ENCODE data around the gene GPC6.
"Not testable (repeated sequence)": the region's sequence is repeated elsewhere in the genome, so short reads cannot be mapped to it uniquely, and the experiment has no call there.

Gene GPC6

GRCh38 chr13:93226623-93227279 lies at the start of gene GPC6:
GPC6 (plus strand) TSS chr13:93226807.
- DNase-seq (ENCODE audit: low read depth in 2 of 2), result peak; percentile 87 to 89

GRCh38 chr13:93180356-93180969 lies 46.1 kb upstream of the GPC6 start:
- peak; percentile 63 to 66 for DNase-seq (ENCODE audit: low read depth in 2 of 2)

- DNase-seq (ENCODE audit: low read depth in 2 of 2), result no peak
Measured at GRCh38 chr13:93182406-93182805, 44.2 kb upstream of the GPC6 start.

GRCh38 chr13:93183302-93183701 lies 43.3 kb upstream of the GPC6 start:
- DNase-seq (ENCODE audit: low read depth in 2 of 2), result no peak

GRCh38 chr13:93190006-93190405 lies 36.6 kb upstream of the GPC6 start:
- DNase-seq (ENCODE audit: low read depth in 2 of 2), result no peak

GRCh38 chr13:93193682-93194081 lies 32.9 kb upstream of the GPC6 start:
- no peak for DNase-seq (ENCODE audit: low read depth in 2 of 2)

DNA sequence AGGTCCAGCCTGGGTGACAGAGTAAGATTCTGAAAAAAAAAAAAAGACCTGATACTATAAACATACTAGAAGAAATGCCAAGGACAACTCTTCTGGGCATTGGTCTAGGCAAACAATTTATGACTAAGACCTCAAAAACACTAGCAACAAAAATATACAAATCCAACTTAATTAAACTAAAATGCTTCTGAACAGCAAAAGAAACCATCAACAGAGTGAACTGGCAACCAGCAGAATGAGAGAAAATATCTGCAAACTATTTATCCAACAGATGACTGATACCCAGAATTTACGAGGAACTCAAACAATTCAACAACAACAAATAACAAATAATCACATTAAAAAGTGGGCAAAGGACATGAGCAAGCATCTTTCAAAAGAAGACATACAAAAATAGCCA lies 26.8 kb upstream of the GPC6 start:
- DNase-seq (ENCODE audit: low read depth in 2 of 2), result no peak

DNA sequence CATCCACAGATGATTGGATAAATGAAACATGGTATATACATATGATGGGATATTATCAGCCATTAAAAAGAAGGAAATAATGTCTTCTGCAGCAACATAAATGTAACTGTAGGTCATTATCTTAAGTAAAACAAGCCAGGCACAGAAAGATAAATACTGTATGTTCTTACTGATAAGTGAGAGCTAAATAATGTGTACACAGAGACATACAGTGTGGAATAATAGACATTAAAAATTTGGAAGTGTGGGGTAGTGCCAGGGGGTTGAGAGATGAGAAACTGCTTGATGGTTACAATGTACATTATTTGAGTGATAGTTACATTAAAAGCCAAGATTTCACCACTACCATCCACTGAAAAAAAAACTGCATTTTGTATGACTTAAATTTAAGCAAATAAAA lies 26.0 kb upstream of the GPC6 start:
- DNase-seq (ENCODE audit: low read depth in 2 of 2), result no peak

- no peak for DNase-seq (ENCODE audit: low read depth in 2 of 2)
Measured at GRCh38 chr13:93201992-93202558, 24.5 kb upstream of the GPC6 start.

DNA sequence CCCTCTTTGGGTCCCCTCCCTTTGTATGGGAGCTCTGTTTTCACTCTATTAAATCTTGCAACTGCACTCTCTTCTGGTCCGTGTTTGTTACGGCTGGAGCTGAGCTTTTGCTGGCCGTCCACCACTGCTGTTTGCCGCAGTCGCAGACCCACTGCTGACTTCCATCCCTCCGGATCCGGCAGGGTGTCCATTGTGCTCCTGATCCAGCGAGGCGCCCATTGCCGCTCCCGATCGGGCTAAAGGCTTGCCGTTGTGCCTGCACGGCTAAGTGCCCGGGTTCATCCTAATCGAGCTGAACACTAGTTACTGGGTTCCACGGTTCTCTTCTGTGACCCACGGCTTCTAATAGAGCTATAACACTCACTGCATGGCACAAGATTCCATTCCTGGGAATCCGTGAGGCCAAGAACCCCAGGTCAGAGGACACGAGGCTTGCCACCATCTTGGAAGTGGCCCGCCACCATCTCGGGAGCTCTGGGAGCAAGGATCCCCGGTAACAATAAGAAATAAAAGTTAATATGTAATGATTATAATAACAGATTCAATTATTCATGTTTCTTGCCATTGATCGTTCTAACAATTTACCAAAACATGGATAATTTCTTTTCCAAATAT lies 19.7 kb upstream of the GPC6 start:
- not testable (repeated sequence) for DNase-seq (ENCODE audit: low read depth in 2 of 2)

- DNase-seq (ENCODE audit: low read depth in 2 of 2), result no peak
Measured at GRCh38 chr13:93216122-93216521, 10.5 kb upstream of the GPC6 start.

GRCh38 chr13:93217721-93218261 lies 8.8 kb upstream of the GPC6 start:
- no peak for DNase-seq (ENCODE audit: low read depth in 2 of 2)

- no peak for DNase-seq (ENCODE audit: low read depth in 2 of 2)
Measured at GRCh38 chr13:93218583-93218982, 8.0 kb upstream of the GPC6 start.

DNA sequence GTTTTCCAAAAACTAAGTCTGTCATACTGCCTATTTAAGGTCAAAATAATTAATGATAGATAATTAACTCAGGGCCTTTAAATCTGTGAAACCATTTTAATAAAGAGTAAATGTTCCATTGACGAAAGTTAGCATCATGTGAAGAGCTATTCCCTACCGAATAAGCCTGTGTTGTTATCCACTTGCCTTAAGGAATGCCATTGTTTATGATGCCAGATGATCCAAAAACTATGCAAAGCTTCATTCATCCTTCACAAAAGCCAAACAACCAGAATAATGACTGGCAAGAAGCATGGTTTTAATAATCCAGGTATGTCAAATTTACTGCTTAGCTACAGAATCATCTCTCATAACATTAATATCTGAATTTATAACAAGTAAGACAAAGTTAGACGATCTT lies 6.5 kb upstream of the GPC6 start:
- DNase-seq (ENCODE audit: low read depth in 2 of 2), result no peak

DNA sequence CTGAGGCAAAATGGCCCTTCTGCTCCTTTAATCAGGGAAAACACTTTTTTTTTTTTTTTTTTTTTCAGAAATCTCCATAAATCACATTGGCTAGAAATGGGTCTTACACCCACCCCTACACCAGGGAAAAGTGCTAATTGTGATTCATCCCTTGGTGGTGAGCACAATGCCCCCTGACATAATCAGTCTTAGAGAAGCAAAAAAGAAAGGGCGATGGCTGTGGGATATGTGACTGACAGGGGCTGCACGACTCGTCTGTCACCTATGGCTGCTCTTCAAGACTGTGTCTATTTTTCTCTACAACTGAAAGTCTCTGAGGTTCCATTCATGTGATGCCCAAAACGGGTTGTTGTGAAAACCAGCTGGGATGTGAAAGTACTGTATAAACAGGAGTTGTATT lies 3.6 kb upstream of the GPC6 start:
- DNase-seq (ENCODE audit: low read depth in 2 of 2), result no peak

DNA sequence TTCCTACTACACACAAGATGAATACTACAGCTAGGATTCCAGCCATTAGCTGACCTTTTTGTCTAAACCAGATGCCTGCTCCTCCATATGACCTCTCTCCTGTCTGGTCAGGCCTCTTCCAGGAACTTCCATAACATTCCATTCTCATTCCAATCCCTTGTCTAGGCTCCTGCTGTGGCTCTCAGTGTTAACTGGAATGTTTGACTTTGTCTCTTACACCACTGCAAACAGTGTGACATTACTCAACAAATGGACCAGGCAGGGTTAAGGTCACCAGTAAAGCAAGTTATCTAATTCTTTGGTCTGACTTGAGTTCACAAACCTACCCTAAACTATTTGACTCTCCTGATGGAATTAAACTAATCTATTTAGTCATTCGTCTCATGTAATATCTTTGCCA lies 2.1 kb upstream of the GPC6 start:
- DNase-seq (ENCODE audit: low read depth in 2 of 2), result peak; percentile 34 to 47

GRCh38 chr13:93225610-93226009 lies 997 bp upstream of the GPC6 start:
- DNase-seq (ENCODE audit: low read depth in 2 of 2), result no peak

DNA sequence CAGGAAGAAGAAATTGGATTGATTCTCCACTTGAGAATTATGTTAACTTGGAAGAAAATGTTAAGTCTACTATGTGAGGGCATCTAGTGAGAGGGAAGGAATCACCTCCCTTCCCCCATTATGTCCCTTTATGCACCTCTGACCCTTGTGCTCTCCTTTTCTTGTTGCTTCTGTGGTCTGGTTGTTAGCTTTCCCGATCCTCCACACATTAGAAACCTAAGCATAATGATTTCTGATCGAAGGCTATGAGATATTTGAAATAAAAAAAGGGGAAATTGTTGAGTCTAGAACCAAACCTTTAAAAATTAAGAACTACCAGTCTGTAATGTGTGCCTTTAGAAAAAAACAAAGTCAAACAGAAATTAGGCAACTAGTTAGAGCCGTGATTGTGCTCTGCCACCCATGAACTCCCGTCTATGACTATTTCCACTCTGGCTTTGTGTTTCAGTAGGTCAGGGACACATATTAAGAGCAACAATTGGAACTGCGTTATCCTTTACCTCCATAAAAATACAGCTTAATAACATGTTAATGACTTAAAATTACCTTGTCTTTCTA lies 463 bp upstream of the GPC6 start:
- no peak for DNase-seq (ENCODE audit: low read depth in 2 of 2)

GRCh38 chr13:93227280-93227877 lies 772 bp downstream of the GPC6 start:
- peak; percentile 29 to 30 for DNase-seq (ENCODE audit: low read depth in 2 of 2)

DNA sequence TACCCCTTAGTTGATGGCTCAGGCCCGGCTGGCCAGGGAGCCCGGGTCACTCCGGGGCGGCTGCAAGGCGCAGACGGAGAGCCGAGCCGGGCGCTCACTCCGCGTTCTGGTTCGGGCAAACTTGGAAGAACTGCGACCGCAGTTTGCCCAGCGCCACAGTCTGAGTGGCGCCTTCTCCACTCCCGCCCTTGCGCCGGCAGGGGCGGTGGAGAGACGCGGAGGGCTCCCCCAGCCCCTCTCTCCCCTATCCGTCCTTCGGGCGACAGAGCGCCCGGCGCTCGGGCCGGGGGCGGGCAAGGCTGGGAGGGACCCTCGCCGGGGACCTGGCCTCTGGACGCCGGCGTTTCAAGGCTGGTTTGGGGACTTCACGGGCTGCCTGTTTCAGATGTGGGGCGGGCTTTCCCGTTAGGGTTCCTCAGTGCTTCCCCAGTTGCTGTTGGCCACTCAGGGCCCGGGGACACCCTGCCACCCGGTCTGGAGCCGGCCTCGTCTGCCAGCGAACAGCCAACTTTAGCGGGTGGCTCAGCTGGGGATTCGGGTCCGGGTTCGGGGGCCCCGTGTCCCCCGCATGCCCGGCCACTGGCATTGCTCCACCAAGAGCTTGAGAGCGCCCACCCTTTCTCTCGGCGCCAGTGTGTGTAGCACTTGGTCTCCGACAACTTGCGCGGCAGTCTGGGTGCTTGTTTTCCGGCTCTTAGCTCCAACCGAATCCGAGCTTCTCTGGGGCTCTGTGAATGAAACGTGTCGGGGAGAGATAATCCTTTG lies 1.5 kb downstream of the GPC6 start:
- peak; percentile 80 to 81 for DNase-seq (ENCODE audit: low read depth in 2 of 2)

DNA sequence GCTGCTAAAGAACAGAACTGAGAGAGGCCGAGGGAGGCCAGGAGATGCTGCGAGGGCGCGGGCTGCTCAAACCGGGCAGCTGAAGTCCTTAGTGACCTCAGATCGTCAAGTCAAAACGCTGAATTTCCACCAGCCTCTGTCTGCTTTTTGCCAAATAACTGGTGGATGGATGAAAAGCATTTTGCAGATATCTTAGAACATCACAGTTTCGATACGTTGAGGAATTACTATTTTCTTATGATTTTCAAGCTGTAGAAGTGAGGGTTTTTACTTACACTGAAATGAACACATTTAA lies 2.0 kb downstream of the GPC6 start:
- DNase-seq (ENCODE audit: low read depth in 2 of 2), result no peak

All from fibroblast of skin of left quadriceps (primary cell).